ENCODE measurements around the gene SUMO3. TPM values are rescaled to one million over a fixed set of nuclear protein-coding genes. Genes with fewer than 3 reads are reported as not detected.

SUMO3 gene
- total RNA-seq, 1 donor from 2014 or later = 66.0 TPM

DNA sequence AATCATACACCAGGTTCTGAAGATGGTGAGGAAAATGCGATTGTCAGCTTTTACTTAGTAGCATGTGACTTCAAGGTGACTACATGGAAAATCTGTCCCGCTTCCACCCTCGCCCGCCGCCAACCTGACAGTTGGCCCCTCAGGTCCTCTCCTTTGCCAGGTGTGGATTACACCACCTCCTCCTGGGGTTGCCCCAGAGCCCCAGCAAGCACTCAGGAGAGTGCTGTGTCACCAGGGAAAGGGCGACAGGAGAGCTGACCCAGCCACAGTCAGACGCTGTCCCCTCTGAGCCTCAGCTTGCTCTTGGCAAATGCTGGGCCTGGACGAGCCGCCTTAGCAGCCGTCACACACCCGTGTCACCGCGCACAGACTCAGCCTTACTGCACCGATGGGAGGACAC is 37.7 kb upstream of the SUMO3 start:
- no peak for ATAC-seq (ENCODE audit: low read depth)
- no peak overlapping the region for H3K27ac Mint-ChIP-seq
- intact Hi-C loops (cut with micrococcal nuclease) = no loop called here
- peaks cover 8% of the 10 kb centered on the region for H3K4me1 Mint-ChIP-seq
- ChIA-PET POLR2A (interaction anchor here (0.8 kb wide), 1 partner anchor 10 kb away, joined by 3 read pairs; no protein-coding TSS in a partner anchor), CTCF (no interaction called here)
- TF ChIP-seq, protein P1, sequence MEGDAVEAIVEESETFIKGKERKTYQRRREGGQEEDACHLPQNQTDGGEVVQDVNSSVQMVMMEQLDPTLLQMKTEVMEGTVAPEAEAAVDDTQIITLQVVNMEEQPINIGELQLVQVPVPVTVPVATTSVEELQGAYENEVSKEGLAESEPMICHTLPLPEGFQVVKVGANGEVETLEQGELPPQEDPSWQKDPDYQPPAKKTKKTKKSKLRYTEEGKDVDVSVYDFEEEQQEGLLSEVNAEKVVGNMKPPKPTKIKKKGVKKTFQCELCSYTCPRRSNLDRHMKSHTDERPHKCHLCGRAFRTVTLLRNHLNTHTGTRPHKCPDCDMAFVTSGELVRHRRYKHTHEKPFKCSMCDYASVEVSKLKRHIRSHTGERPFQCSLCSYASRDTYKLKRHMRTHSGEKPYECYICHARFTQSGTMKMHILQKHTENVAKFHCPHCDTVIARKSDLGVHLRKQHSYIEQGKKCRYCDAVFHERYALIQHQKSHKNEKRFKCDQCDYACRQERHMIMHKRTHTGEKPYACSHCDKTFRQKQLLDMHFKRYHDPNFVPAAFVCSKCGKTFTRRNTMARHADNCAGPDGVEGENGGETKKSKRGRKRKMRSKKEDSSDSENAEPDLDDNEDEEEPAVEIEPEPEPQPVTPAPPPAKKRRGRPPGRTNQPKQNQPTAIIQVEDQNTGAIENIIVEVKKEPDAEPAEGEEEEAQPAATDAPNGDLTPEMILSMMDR (IDR thresholded peaks at IDR 0.05) = no peak
- H3K36me3 Mint-ChIP-seq (ENCODE audit: low read depth) = peaks cover 90% of the 10 kb centered on the region
- no peak for DNase-seq
- H3K27me3 Mint-ChIP-seq = no peaks in the 10 kb centered on the region
- H3K4me3 Mint-ChIP-seq = no peak overlapping the region
- H3K9me3 Mint-ChIP-seq = no peaks in the 10 kb centered on the region

DNA sequence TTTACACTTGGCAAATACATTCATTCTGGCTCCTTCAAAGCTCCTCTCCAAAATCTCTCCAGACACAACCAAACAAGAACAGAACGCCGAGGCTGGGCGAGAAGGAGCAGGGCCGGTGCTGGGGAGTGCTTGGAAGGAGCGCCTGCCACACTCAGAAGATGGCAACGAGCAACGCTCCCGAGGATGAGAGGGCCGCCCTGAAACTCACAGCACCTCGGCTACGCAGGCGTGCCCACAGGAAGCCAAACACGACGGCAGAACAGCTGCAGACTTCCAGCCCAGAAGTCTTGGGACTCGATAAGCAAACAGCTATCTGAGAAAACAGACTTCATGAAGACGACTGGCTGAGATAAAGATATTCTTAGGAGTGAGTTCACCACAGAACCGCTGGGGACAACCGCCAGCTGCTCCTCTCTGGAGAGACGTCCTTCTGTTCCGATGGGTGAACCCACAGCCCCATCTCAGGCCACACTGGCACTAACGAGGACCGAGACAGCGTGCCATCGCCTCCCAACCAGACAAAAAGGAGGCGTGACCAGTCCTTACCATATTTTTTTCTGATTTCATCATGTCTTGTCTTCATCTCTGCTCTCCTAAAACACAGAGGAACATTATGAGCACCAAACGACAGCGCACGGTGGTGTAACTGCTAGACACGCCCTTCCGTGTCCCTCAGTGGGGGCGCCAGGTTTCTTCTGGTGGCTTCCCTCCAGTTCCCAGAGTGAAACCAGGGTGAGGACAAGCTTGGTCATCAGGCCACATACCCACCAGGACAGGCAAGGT is 37.0 kb upstream of the SUMO3 start:
- H3K36me3 Mint-ChIP-seq (ENCODE audit: low read depth) = peaks cover 90% of the 10 kb centered on the region
- POLR2A ChIA-PET = interaction anchor here (0.8 kb wide), 1 partner anchor 10 kb away, joined by 3 read pairs; no protein-coding TSS in a partner anchor
- H3K4me1 Mint-ChIP-seq = peaks cover 6% of the 10 kb centered on the region
- H3K27ac Mint-ChIP-seq = no peak overlapping the region
- no peak overlapping the region for H3K4me3 Mint-ChIP-seq
- H3K9me3 Mint-ChIP-seq = no peaks in the 10 kb centered on the region
- DNase-seq = no peak
- no peaks in the 10 kb centered on the region for H3K27me3 Mint-ChIP-seq
- intact Hi-C loops (cut with micrococcal nuclease) = no loop called here
- CTCF ChIA-PET = no interaction called here
- TF ChIP-seq, protein P1 (IDR thresholded peaks at IDR 0.05) = no peak
- no peak for ATAC-seq (ENCODE audit: low read depth)

DNA sequence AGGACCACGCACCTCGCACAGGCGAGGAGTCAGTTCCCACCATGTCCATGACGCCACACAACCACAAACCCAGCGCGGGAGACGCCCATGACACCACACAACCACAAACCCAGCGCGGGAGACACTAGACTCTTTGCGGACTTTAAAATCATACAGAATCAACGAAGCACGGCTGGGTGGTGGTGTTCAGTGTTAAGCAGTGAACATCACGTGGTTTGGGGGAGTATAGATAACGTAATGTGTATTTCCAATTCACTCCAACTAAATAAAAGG is 36.5 kb upstream of the SUMO3 start:
- TF ChIP-seq, protein P1 (IDR thresholded peaks at IDR 0.05) = no peak
- peaks cover 92% of the 10 kb centered on the region for H3K36me3 Mint-ChIP-seq (ENCODE audit: low read depth)
- CTCF ChIA-PET = no interaction called here
- H3K27me3 Mint-ChIP-seq = no peaks in the 10 kb centered on the region
- no peak overlapping the region for H3K27ac Mint-ChIP-seq
- ATAC-seq (ENCODE audit: low read depth) (no peak), DNase-seq (no peak)
- H3K4me1 Mint-ChIP-seq = peaks cover 6% of the 10 kb centered on the region
- POLR2A ChIA-PET = no interaction called here
- no peaks in the 10 kb centered on the region for H3K9me3 Mint-ChIP-seq
- H3K4me3 Mint-ChIP-seq = no peak overlapping the region
- intact Hi-C loops (cut with micrococcal nuclease) = no loop called here

DNA sequence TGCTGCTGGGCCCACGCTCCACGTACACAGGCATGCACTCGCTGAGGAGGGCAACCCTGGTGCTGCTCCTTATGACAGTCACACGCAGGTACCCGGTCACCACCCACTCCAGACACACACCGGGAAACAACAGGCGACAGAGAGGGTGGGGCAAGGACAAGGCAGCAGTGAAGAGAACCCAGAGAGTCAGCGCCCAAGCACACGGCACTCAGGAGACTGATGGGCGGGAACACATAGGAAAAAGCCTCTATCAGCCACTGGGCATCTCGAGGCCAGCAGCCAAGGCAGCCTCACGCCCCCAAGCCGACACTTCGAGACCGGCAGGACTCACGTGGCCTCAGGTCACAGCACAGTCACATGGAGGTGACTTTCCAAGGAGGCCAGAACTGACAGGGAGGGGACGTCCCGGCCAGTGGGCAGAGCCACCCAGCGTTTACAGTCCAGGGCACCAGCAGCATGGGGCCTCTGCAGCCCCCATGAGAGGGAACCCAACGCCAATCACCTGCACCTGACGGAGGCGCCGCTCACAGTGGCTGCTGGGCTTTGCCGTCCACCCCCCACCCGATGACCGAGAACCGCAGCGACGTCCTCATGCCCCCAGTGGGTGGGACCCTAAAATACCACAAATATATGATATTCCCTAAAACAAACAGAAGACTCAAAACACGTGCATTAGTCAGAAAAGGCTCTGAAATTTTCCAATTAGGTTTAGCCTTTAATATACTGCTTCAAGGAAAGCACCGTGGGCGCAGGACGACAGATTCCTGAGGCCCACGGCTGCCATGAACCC is 35.9 kb upstream of the SUMO3 start:
- no peak overlapping the region for H3K4me3 Mint-ChIP-seq

More for the DNA sequence above, 35.9 kb upstream of the SUMO3 start:
- ChIA-PET CTCF (no interaction called here), POLR2A (no interaction called here)
- Mint-ChIP-seq H3K4me1 (peaks cover 6% of the 10 kb centered on the region), H3K36me3 (ENCODE audit: low read depth) (peaks cover 90% of the 10 kb centered on the region), H3K27me3 (no peaks in the 10 kb centered on the region), H3K9me3 (no peaks in the 10 kb centered on the region), H3K27ac (no peak overlapping the region)
- no peak for ATAC-seq (ENCODE audit: low read depth)
- no peak for DNase-seq
- intact Hi-C loops (cut with micrococcal nuclease) = no loop called here
- TF ChIP-seq, protein P1 (IDR thresholded peaks at IDR 0.05) = no peak

Measured in activated B cell treated with CpG ODN at 0.5 μM for 24 hours (primary cell).